Epithelial cell of proximal tubule (primary cell): Measurements from ENCODE around the gene BAIAP3. TPM values are rescaled to one million over a fixed set of nuclear protein-coding genes. Genes with fewer than 3 reads are reported as not detected.

Experiments
- DNase-seq: peaks from one replicate; pipeline ENCODE4 v3.0.0-alpha.2; 2011; ENCODE audit warnings: low read depth
- H3K4me3 ChIP-seq: 2 replicates; pipeline ENCODE4 v1.5.1; 2011; ENCODE audit warnings: low read depth, mild to moderate bottlenecking, low read length
- total RNA-seq: library from RNA; depleted of rRNA; stranded (reverse); fragments of >200 nt; gene quantifications from 2 replicates; pipeline ENCODE4 v1.2.3, GENCODE V29; 2015
- TF ChIP-seq, protein P1 (sequence below): conservative IDR thresholded peaks from 2 replicates; pipeline ENCODE4 v1.5.1; 2012; ENCODE audit warnings: low read depth, mild to moderate bottlenecking, low read length

BAIAP3 gene
- total RNA-seq, 1 donor from 2014 or later = 3.9 TPM

- TF ChIP-seq, protein P1, sequence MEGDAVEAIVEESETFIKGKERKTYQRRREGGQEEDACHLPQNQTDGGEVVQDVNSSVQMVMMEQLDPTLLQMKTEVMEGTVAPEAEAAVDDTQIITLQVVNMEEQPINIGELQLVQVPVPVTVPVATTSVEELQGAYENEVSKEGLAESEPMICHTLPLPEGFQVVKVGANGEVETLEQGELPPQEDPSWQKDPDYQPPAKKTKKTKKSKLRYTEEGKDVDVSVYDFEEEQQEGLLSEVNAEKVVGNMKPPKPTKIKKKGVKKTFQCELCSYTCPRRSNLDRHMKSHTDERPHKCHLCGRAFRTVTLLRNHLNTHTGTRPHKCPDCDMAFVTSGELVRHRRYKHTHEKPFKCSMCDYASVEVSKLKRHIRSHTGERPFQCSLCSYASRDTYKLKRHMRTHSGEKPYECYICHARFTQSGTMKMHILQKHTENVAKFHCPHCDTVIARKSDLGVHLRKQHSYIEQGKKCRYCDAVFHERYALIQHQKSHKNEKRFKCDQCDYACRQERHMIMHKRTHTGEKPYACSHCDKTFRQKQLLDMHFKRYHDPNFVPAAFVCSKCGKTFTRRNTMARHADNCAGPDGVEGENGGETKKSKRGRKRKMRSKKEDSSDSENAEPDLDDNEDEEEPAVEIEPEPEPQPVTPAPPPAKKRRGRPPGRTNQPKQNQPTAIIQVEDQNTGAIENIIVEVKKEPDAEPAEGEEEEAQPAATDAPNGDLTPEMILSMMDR = no peak
- no peak for DNase-seq
- no peak overlapping the region for H3K4me3 ChIP-seq
These were observed 31.9 kb upstream of the BAIAP3 start for GRCh38 chr16:1301562-1301961.

DNA sequence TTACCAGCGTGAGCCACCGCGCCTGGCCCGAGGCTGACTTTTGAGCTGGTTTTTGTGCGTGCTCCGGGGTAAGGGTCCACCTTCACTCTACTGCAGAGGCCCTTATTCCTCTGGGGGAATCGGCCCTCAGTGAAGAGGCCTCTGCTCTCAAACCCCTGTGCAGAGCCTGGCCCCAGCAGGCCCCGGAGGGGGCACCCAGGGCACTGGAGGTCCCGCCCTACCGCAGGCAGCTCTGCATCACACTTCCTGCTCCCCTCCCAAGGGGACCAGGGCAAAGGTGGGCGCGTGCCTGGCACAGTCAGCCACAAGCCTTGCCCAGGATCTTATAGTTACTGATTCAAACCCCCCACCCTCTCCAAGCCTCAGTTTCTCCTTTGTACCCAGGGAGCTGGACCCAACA lies 27.6 kb upstream of the BAIAP3 start:
- TF ChIP-seq, protein P1 = no peak
- no peak for DNase-seq
- no peak overlapping the region for H3K4me3 ChIP-seq

DNA sequence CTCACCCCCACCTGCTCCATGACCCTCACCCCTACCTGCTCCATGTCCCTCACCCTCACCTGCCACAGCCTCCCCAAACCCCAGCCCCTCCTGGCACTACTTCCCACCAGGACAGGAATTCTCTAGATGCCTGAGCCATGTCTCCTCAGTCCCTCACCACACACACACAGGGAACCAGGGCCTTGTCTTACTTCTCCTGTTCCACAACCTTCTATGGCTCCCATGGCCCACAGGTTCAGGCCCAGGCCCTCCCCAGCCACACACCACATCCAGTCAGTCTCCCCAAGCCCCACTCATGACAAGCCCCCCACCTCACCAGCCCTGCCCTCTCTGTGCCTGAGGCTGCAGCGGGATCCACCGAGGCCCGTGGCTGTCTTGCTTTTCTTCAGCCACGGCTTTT lies 27.1 kb upstream of the BAIAP3 start:
- H3K4me3 ChIP-seq = no peak overlapping the region
- TF ChIP-seq, protein P1 = no peak
- DNase-seq = no peak

GRCh38 chr16:1308036-1308976 lies 25.1 kb upstream of the BAIAP3 start:
- DNase-seq = no peak
- peak overlapping the region; percentile 75 for H3K4me3 ChIP-seq
- TF ChIP-seq, protein P1 = no peak

GRCh38 chr16:1308977-1309885 lies 24.2 kb upstream of the BAIAP3 start, which contains the start of gene UBE2I:
TSS of gene UBE2I (plus strand) at chr16:1309636. CDS start at chr16:1314031, 4,395 bp downstream.
- TF ChIP-seq, protein P1 = no peak
- DNase-seq = peak; percentile 82

DNA sequence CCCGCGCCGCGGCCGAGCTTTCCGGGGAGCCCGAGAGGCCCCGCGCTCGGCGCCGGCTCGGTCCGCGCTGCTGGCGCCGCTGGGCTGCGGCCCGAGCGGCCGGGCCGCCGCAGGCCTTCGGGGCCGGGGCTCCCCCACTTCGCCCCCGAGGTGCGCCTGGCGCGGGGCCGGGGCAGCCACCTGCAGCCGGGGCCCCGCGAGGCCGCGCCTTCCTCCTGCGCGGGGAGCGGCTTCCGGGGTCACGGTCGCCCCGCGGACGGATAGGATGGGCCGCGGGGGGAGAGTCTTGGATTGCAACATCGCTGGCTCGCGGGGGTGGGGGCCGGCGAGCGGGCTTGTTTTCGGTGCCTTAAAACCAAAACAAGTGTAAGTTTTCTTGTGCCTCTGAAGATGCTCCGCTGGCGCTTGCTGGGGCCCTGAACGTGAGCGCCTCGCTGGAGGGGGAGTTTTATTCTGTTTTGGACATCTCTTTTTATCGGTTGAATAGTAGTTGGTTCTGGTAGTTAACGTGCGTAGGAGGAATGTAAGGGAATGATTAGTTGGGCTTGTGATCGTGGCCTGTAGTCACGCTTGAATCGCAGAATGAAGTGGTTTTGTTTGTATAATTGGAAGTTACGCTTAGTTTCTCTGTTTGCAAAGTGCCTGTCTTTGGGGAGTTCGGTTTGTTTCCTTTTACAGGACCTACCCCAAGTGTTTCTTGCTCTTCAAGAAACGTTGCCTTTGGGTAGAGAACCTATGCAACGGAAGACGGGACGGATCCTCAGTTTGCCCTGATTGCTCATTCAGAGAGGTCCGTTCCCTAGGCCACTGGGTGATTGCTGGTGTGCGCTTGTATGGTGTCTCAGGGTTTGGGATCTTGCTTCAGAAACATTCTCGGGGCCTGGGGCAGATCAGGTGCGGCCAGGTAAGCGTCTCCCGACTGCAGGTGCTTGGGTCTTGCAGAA lies 23.3 kb upstream of the BAIAP3 start:
- peak overlapping the region; percentile 72 for H3K4me3 ChIP-seq
- DNase-seq = peak; percentile 49
- TF ChIP-seq, protein P1 = no peak

More at GRCh38 chr16:1308977-1309885, 24.2 kb upstream of the BAIAP3 start, which contains the start of gene UBE2I:
- H3K4me3 ChIP-seq = peak within 1 kb of the TSS; percentile 75
